ENCODE measurements around the gene JKAMP. TPM values are rescaled to one million over a fixed set of nuclear protein-coding genes. Genes with fewer than 3 reads are reported as not detected.

Gene JKAMP
- total RNA-seq, 1 donor from 2014 or later, result 86.1 TPM

DNA sequence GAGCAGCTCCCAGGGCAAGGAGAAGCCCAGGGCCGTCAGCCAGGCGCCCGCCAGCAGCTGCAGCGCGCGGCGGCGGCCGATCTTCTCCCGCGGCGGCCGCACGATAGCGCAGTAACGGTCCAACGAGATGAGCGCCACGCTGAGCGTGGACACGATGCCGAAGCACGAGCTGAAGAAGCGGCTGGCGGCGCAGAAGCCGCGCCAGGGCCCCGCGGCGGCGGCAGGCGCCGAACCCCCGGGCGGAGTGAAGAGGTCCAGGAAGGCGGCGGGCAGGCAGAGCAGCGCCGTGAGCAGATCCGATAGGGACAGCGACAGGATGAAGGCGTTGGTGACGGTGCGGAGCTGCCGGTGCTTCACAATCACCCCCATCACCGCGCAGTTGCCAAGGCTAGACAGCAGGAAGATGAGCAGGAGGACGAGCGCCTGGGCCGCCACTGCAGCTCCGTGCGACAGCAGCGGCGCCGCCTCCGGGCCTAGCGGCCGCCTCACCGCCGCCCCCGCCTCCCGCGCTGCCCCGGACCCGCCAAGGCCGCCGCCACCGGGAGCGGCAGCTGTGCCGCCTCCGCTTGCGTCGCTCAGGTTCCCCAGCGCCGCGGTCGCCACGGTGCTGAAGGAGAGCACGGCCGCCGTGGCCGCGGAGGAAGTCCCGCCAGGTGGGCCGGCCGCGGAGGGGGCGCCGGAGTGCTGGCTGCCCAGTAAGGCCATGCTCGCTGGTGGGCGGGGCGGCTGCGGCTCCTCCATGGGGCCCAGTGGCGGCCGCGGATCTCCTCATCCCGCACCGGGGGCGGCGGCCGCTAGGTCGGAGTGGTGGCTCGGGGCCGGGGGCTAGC, 19.6 kb upstream of the JKAMP start:
- DNase-seq, result peak; percentile 76
- H3K27me3 Mint-ChIP-seq (ENCODE audit: unreplicated experiment), result no peaks in the 10 kb centered on the region
- H3K9me3 Mint-ChIP-seq (ENCODE audit: unreplicated experiment), result peaks cover 6% of the 10 kb centered on the region
- H3K4me1 Mint-ChIP-seq (ENCODE audit: low read depth, unreplicated experiment), result no peaks in the 10 kb centered on the region
- H3K27ac Mint-ChIP-seq (ENCODE audit: unreplicated experiment), result no peak overlapping the region
- H3K36me3 Mint-ChIP-seq (ENCODE audit: unreplicated experiment), result no peaks in the 10 kb centered on the region
- peak overlapping the region; percentile 88 for H3K4me3 Mint-ChIP-seq (ENCODE audit: unreplicated experiment)
- TF ChIP-seq, protein P1, sequence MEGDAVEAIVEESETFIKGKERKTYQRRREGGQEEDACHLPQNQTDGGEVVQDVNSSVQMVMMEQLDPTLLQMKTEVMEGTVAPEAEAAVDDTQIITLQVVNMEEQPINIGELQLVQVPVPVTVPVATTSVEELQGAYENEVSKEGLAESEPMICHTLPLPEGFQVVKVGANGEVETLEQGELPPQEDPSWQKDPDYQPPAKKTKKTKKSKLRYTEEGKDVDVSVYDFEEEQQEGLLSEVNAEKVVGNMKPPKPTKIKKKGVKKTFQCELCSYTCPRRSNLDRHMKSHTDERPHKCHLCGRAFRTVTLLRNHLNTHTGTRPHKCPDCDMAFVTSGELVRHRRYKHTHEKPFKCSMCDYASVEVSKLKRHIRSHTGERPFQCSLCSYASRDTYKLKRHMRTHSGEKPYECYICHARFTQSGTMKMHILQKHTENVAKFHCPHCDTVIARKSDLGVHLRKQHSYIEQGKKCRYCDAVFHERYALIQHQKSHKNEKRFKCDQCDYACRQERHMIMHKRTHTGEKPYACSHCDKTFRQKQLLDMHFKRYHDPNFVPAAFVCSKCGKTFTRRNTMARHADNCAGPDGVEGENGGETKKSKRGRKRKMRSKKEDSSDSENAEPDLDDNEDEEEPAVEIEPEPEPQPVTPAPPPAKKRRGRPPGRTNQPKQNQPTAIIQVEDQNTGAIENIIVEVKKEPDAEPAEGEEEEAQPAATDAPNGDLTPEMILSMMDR (IDR thresholded peaks at IDR 0.05; ENCODE audit: partially characterized antibody, unreplicated experiment), result no peak

DNA sequence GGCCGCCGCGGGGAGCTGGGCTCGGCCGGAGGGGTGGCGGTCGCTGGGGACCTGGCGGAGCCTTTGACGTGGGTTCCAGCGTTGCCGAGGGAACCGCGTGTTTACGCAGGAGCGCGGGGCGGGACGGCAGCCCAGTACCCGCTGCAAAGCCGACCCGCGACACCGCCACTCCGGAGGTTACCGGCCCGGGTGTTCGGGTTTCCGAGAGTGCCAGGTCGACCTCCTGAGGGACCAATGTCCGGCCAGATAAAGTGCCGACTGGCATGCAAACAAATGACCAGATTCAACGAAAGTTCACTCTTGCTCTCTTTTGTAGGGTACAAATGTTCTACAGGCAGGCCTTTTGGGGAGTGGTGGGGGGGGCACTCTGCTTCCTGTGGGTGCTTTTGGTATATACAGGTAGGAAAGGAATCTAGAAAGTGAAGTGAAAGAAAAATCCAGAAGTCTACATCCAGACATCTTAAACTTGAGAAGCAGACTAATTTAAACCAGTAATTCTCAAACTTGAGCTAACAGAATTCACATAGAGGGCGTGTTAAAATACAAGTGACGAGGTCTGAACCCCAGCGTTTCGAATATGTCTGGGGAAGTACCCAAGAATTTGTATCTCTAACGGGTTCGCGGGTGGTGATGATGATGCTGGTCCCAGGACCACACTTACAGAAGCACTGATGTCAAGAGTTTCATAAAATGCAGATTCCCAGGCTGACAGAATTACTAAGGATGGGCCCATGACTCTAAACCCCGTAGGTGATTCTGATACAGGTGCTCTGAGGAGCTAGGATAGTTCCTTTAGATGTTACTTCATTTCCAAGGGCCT, 18.8 kb upstream of the JKAMP start, which contains the start of gene GPR135:
TSS of gene GPR135 (minus strand) at position 65 of the 820 bp plus-strand sequence. CDS start 154 bp downstream, outside the sequence.
- TF ChIP-seq, protein P1 (IDR thresholded peaks at IDR 0.05; ENCODE audit: partially characterized antibody, unreplicated experiment), result no peak
- H3K27me3 Mint-ChIP-seq (ENCODE audit: unreplicated experiment), result no peaks in the 10 kb centered on the region
- peaks cover 6% of the 10 kb centered on the region for H3K9me3 Mint-ChIP-seq (ENCODE audit: unreplicated experiment)
- no peaks in the 10 kb centered on the region for H3K4me1 Mint-ChIP-seq (ENCODE audit: low read depth, unreplicated experiment)
- H3K4me3 Mint-ChIP-seq (ENCODE audit: unreplicated experiment), result peak within 1 kb of the TSS; percentile 88
- no peaks in the 10 kb centered on the region for H3K36me3 Mint-ChIP-seq (ENCODE audit: unreplicated experiment)
- DNase-seq, result no peak
- no peak within 1 kb of the TSS for H3K27ac Mint-ChIP-seq (ENCODE audit: unreplicated experiment)

DNA sequence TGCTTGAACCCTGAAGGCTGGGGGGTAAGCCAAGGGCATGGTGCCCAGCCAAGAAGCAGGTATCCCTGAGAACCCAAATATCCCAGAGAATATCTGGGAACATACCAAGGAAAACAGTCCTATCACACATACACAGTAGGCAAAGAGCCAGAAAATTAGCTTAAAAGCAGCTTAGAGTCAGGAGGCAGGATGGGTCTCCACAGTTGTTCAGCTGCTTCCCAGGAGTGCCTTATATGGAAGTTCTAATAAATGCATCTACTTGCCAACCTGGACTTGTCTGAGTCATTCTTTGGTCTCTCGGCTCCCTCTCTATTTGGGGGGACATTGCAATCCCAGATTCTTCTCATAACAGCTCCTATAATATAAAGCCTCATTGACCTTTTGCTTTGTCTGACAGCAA, 10.1 kb upstream of the JKAMP start:
- no peak for DNase-seq
- TF ChIP-seq, protein P1 (IDR thresholded peaks at IDR 0.05; ENCODE audit: partially characterized antibody, unreplicated experiment), result no peak
- no peak overlapping the region for H3K4me3 Mint-ChIP-seq (ENCODE audit: unreplicated experiment)
- H3K4me1 Mint-ChIP-seq (ENCODE audit: low read depth, unreplicated experiment), result no peaks in the 10 kb centered on the region
- no peak overlapping the region for H3K27ac Mint-ChIP-seq (ENCODE audit: unreplicated experiment)
- no peaks in the 10 kb centered on the region for H3K36me3 Mint-ChIP-seq (ENCODE audit: unreplicated experiment)
- no peaks in the 10 kb centered on the region for H3K27me3 Mint-ChIP-seq (ENCODE audit: unreplicated experiment)
- no peaks in the 10 kb centered on the region for H3K9me3 Mint-ChIP-seq (ENCODE audit: unreplicated experiment)

DNA sequence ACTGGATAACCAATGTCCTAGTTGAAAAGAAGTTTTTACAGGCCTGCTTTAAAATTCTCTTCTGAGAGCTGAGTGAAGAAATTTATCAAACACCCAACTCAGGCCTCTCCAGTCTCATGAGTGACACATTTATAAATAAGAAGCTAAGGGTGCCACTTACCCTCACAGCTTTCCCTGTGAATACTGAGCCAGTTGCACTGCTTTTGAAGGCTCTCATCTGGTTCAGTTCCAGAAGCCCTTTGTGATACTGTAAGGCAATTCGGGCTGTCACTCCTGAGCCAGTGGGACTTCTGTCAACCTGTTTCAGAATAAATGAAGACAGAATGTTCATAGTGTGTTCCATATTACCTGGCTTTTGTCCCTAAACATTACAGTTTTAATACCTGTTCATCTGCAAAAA, 8.6 kb upstream of the JKAMP start:
- TF ChIP-seq, protein P1 (IDR thresholded peaks at IDR 0.05; ENCODE audit: partially characterized antibody, unreplicated experiment), result no peak
- H3K4me3 Mint-ChIP-seq (ENCODE audit: unreplicated experiment), result no peak overlapping the region
- H3K4me1 Mint-ChIP-seq (ENCODE audit: low read depth, unreplicated experiment), result no peaks in the 10 kb centered on the region
- no peak overlapping the region for H3K27ac Mint-ChIP-seq (ENCODE audit: unreplicated experiment)
- no peak for DNase-seq
- H3K36me3 Mint-ChIP-seq (ENCODE audit: unreplicated experiment), result no peaks in the 10 kb centered on the region
- H3K27me3 Mint-ChIP-seq (ENCODE audit: unreplicated experiment), result no peaks in the 10 kb centered on the region
- no peaks in the 10 kb centered on the region for H3K9me3 Mint-ChIP-seq (ENCODE audit: unreplicated experiment)
